Colon (tissue), 2 donors: ENCODE data around the gene AP1G1.

ENCODE experiments used
- FAIRE-seq: peaks from 2 replicates; lab custom pipeline; 2012; peaks lifted over from hg19 to GRCh38; lab: Jason Lieb, UNC
- donor health status: control.
- donor health status: control.

Gene AP1G1

DNA sequence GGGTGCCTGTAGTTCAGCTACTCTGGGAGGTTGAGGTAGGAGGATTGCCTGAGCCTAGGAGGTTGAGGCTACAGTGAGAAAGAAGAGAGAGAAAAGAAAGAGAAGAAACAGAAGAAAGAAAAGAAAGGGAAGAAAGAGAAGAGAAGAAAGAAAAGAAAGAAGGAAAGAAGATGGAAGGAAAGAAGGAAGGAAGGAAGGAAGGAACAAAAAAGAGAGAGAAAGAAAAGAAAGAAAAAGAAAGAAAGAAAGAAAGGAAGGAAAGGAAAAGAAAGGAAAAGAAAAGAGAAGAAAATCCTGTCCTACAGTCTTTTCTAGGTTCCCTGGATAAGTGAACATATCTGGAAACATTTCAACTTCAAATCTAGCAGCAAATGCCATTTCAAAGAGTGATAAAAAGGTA is 54.5 kb downstream of the AP1G1 start:
- no peak for FAIRE-seq

DNA sequence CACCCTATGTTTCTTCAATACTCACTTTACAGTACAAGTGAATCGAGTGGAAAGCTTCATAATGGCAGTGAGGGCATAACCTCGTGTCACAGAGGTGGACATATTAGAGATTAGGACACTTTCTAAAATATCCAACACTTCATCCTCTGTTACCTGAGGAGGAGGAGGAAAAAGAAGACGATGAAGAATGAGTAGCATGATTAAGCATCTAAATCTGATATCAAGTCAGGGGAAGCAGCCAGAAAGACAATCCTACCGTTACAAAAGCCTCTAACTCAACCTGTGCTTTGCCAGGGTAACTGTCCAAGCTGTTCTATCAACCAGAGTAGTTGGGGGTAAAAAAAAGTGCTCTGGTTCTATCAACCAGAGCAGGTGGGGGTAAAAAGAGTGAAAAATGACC is 60.4 kb downstream of the AP1G1 start:
- FAIRE-seq: no peak

DNA sequence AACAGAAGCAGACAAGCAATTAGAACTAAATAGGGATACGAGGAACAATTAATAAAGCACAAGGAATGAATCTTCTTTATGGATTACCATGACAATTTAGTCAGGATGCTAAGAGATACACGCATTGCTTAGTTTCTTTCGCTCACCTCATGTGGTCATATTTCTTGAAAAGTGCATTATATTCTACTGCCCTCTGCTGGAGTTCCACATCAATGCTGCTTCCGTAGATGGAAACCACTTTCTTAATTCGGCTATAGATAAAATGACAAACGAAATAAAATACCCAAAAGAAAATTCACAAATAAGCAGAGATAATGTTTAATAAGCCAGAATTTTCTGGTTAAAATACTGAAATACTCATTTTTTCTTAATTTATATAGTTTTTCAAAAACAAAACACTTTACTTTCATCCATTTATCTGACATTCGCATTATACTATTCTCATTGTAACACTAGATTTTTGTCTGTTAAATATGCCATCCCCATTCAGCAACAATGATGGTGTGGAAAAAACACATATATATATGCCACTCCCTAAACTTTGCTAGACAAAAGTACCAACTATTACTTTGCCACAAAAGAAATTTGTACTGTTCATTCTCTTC is 62.1 kb downstream of the AP1G1 start:
- FAIRE-seq: peak; percentile 33

DNA sequence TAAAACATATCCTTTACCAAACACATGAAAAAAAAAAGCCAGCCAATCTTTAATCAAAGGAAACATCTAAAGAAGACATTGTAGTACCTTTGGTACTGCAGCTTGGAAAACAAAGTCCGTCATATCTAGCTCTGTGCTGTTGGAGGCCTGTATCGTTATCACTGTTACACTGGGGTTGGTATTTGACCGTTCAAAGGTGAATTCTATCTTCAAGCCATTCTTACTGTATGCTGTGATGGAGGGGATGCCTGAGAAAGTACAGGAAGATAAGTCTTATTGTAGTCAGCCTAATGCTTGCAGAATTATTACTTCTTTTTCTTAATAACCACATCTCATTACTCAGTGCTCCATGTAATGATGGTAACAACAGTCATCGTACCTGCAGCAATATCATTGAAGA is 69.8 kb downstream of the AP1G1 start:
- FAIRE-seq: no peak

DNA sequence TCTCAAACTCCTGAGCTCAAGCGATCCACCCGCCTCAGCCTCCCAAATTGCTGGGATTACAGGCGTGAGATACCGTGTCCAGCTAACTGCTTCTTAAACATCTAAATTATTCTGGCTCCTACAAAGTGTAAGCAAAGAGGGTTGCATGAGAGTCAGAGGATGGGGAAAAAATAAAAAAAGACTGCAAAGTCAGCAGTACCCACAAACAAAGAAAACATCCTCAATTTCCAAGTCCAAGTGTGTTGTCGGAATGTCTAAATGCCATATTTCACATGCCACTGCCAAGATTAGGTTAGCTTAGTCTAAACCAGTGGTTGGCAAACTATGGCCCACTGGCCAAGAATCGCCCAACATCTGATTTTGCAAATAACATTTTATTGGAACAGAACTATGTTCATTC is 71.1 kb downstream of the AP1G1 start:
- no peak for FAIRE-seq

DNA sequence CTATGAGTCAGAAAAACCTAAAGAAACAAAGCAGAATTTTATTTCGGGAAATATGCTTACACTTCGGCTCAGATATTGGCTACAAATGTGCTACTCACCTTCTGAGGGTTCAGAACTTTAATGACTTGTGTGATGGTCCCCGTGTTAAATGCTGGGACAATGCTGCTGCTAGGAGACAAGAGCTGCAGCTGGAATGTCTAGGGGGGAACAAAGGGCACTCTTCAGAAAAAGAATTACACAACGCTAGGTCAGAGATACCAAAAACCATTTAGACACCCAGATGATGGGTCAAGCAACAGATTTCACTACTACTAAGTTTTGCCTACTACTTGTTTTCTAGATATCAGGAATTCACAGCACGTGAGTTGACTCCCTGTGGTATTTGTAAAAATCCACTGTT is 74.1 kb downstream of the AP1G1 start:
- no peak for FAIRE-seq

DNA sequence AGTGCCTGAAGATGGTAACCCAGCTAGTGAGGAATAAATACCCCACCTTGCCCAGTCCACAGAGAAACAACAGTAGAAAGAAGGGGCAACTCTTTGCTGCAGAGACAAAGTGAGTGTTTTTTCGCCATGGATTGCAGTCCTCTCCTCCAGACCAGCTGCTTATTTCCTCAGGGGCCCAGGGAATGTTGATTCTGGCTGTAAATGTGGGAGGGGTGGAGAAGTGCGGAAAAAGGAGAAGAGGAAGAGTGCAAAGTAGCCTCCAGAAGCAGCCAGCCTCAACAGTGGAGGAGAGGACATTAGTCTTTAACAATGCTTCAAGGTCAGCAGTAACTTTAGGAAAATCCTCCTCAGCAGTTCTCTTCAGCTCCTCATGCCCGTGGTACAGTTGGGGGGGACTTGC is 76.0 kb downstream of the AP1G1 start:
- no peak for FAIRE-seq

DNA sequence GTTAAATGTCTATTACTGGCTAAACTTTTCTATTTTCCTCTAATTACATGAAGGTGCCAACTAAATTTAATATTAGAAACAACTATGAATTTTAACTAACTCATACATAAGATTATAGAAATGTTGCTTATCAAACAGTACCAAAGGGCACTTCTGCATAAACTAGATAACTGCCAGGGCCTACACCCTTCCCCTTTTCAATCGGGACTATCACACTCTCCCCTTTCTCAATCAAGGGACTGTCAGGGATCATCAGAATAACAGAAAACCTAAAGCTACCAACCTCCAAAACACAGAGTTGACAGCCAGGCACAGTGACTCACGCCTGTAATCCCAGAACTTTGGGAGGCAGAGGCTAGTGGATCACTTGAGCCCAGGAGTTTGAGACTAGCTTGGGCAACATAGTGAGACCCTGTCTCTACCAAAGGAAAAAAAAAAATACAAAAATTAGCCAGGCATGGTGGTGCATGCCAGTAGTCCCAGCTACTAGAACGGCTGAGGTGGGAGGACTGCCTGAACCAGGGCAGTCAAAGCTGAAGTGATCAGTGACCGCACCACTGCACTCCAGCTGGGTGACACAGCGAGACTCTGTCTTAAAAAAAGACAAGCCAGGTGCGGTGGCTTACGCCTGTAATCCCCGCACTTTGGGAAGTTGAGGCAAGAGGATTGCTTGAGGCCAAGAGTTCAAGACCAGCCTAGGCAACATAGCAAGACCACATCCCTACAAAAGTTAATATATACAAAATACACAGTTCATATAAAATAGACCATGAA is 80.9 kb downstream of the AP1G1 start:
- no peak for FAIRE-seq

DNA sequence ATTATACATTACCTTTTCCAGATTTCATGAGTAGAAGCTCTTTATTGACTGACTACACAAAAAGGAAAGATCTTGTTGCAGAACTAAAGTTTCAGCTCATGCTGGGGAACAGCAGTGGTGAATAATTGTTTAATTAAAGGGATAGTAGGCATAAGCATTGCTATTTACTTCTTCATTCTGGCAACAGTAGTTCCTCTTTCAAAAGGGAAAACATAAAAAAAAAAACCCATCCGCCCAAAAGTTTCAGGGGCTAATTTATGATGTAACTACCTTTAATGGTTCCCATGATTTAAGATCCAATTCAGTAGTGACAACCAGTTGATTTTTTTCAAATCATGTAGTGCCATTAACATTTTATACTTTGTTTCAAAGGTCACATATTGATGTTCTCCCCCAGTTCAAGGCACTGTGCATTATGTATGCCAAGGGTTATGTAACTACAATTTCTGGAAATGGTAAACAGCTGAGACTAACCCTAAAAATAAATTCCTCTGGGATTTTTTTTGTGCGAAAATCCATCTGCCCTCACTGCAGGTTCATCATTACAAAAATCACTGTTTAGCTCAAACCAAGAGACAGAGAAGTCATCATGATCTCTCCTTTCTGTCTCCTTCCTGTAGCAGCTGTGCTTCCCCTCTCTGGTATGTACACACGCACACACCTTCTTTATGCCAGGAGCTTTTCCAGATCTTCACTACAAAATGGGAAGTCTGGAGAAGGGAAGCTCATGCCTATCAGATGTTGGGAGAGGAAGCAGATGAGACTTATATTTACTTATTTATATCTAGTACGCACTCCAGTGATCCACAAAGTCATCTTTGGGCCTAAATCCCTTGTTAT is 81.9 kb downstream of the AP1G1 start:
- no peak for FAIRE-seq

DNA sequence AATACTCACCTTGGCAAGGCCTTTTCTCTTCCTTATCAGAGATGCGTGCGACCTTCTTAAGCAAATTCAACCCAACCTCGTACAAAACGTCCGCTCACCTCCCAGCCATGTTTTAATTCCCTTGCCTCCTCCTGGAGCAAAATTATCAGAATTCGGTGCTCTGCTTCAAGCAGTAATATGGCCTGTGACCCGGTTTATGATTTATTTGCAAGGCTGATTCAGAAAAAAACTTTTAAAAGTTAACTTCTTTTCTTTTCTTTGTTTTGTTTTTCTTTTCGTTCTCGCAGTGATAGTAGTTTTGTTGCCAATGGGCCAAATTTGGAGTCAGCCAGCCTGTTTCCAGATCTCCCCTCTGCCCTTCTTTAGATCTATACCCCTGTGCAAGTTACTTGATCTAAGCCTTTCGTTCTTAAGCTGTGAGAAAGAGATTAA is 84.3 kb downstream of the AP1G1 start, which contains the start of gene PHLPP2:
Gene PHLPP2, minus strand, starts transcription at position 382 of the 432 bp plus-strand sequence. CDS start 9,906 bp downstream, outside the sequence.
- FAIRE-seq: no peak

DNA sequence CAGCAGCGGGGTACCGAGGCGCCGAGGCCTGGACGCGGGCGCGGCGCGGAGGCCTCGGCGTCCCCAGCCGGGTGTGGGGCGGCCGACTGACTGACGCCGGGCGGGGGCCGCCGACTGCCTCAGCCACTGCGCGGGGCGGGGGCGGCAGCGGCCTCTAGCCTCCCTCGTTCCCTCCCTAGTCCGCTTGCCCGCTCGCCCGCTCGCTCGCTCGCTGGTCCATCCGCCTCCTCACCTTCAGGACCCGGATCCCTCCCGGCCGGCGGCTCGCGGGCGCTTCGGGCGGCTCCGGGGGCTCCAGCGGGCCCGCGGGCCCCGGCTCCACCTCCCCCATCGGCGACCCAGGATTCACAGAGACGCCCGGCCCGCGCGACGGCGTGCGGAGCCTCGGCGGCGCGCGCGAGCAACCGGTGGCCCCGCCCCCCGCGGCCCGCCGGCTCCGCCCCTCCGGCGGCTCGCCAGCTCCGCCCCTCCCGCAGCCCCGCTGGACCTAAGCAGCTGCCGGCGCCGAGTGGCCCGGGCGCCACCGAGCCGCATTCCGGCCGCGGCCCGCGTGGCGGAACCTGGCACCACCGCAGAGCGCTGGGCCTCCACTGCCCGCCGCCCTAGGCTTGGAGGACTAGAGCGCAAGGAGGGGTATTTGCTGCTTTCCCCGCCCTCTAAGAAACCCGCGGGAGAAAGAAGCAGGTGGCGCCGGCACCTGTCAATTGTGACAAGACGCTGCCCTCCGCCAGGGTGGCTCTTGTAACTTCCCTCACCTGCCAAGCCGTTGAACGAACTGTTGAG is 84.9 kb downstream of the AP1G1 start:
- FAIRE-seq: no peak

DNA sequence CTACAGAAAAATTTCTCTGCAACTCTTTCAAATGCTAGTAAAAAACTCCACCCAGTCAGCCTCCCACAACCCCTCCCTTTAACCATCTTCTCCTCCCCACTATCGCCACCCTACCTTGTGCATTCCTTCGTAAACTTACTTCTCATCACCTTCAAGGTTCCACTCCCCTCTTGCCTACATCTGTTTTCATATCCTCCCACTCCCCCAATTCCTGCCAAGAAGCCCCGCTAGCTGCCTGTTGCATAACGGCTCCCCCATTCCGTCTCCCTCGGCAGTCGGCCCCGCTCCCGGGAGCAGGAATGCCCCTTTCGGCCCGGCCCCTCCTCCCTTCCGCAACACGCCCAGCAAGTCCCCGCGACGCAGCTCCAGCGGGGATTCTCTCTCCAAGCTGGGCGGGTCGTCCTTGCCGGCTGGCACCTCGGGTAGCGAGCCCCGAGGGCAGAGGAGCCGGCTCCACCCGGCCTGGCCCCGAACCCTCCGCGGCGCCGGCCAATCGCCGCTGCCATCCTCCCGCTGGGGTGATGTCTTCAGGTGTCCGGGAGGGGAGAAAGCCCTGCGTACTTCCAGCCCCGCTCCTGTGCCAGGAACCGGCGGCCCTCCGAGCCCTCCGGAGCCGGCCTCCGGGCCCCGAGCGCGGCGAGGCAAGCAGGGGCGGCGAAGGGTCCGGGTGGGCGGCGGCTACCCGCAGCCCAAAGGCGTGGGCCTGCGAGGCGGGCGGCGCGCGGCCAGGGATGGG is 85.7 kb downstream of the AP1G1 start:
- no peak for FAIRE-seq

DNA sequence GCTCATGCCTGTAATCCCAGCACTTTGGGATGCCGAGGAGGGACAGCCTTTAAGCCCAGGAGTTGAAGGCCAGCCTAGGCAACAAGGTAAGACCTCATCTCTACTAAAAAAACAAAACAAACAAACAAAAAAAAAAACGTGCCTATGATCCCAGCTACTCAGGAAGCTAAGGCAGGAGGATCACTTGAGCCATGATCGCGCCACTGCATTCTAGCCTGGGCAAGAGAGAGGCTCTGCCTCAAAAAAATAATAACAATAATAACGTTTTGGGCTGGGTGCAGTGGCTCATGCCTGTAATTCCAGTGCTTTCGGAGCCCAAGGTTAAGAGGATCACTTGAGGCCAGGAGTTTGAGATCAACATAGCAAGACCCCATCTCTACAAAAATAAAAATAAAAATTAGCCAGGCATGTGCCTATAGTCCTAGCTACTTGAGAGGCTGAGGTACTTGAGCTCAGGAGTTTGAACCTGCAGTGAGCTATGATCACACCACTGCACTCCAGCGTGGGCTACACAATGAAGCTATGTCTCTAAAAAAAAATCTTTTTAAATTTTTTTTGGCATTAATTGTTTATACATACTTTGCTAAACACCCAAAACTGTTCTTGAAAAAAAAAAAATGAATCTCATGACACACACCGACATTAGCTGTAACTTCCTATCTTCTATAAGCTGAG is 87.4 kb downstream of the AP1G1 start:
- no peak for FAIRE-seq

DNA sequence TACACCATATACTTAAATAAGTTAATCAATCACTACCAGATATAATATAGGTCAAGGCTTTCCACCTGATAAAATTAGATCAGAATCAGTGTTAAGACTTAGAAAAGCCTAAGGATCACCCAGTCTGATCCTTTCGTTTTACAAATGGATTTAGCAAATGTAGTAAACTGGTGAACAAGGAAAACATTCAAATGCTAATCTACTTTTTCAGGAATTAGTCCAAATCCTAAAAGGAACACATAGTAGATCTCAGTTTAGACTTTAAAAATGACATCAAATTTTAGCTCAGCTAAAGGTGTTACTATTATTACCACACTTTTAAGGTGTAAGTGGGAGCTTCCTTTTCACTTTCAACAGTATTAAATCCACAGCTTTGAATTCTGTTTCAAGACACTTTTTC is 96.1 kb downstream of the AP1G1 start:
- no peak for FAIRE-seq

DNA sequence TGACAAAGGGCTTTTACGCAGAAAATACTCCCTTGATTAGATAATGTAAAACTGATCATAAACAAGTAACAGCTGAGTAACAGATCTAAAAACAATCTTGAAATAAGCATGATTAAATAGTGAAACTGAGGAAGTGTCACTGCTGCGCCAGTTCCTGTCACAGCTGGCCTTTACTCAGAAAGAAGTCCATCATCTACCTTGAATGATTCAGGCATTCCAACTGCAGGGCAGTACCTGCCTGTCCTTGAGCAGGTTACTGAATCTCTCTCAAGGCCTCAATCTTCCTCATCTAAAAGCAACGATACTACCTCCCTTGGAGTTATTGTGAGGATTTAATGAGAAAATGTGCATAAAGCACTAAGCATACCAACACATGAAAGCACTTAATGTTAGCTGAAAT is 96.8 kb downstream of the AP1G1 start:
- no peak for FAIRE-seq

DNA sequence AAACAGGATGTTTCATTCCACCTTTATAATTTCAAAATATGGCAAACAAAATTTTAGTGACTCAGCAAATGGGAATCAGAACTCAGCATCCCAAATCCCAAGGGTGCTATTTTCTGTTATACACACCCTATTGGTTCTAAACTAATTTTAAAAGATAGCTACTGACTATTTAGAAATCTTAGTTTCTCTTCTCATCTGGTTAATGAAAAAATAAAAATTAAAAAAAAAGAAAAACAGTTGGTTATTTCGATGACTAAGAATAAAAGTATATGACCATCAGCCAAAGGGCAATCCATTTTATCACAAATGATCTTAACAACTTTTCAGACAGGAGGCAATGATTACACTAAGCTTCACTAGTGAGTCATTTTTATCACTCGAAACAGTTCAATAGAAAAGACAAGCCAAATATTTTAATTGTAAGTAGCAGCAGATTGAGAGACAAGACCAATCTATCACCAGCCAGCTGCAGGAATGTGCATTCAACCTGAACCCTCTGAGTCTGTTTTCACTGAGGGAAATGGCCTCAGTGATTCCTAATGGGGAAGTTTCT is 99.3 kb downstream of the AP1G1 start:
- peak; percentile 45 for FAIRE-seq

DNA sequence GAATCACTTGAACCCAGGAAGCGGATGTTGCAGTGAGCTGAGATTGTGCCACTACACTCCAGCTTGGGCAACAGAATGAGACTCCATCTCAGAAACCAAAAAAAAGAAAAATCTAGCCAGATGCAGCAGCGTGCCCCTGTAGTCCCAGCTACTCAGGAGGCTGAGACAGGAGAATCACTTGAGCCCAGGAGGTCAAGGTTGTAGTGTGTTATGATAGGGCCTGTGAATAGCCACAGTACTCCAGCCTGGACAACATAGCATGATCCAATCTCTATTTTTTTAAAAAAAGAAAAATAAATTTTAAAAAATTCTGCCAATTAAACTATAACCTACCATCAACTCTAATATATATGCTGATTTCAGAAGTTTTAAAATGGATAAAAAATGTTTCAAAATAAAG is 99.9 kb downstream of the AP1G1 start:
- FAIRE-seq: no peak

DNA sequence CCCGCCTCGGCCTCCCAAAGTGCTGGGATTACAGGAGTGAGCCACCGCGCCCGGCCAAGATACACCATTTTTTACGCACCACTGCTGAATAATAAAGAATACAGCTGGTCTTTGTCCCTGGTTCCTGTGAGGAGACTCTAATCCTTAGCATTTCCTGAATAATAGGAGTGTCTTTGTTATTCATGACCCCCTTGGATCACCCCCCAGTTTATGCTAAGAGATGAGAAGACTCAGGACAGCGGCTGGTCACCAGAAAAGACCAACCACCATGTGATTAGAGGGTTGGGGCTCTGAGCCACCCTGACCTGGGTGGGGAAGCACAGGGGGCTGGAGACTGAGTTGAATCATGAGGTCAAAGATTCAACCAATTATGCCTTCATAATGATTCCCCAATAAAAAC is 101.4 kb downstream of the AP1G1 start:
- FAIRE-seq: no peak

DNA sequence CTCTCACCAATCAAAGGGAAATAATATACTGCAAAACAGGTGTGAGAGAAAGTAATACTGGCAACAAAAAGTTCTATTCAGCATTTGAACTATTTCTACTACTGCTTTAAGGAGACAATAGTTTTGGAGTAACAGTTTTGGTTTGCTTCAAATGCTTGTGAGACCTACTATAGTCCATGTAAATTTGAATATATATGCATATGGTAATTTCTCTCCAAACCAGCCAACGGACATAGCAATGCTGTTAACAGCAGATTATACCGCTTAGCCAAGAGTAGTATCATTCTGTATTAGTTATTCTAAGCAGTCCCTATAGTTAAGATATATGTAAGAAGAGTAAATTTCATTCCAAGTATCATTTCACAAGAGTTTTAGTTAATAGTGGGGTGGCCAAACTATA is 102.6 kb downstream of the AP1G1 start:
- no peak for FAIRE-seq

DNA sequence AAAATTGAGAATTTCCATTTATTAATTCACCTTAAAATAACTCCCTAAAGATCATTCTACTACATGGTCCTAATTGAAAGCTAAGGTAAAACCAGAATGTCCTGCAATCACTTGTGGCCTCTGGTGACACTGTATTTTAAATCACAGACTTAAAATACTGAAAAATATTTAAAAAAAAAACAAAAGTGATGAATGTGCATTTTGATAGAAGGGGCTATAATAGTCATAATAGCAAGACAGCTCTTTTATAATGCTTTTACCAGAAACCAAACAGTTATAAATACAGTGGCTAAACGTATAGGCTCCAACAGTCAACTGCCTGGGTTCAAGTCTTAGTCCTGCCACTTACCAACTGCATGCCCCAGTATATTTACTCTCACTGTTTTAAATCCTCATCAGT is 105.3 kb downstream of the AP1G1 start:
- no peak for FAIRE-seq

DNA sequence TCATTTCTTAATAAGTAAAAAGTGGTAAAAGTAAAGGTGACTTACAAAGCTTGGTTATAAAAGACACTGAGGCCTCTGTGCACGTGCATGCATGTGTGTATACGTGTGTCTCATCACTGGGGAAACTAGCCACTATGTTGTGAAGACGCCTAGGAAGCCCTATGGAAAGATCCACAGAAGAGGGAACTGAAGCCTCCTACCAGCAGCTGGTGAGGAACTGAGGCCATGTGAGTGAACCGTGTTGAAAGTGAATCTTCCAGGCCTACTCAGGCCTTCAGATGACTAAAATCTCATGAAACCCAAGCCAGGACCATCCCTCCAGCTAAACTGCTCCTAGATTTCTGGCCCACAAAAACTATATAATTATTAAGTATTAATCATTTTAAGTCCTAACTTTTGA is 107.8 kb downstream of the AP1G1 start:
- no peak for FAIRE-seq
